Measurements from ENCODE around the gene SMIM23.

GRCh38 chr5:171810227-171810626 lies 24.6 kb downstream of the SMIM23 start:
- no peak for TF ChIP-seq CTCF (IDR thresholded peaks at IDR 0.05; ENCODE audit: poor library complexity)
- TF ChIP-seq EZH2phosphoT487 (IDR thresholded peaks at IDR 0.05; ENCODE audit: low read depth, severe bottlenecking, unreplicated experiment) = no peak
- no peak for TF ChIP-seq EZH2 (IDR thresholded peaks at IDR 0.05; ENCODE audit: borderline replicate concordance)
